GM18858 (cell line): ENCODE data around the gene CENPO.
"Not testable (repeated sequence)": the region's sequence is repeated elsewhere in the genome, so short reads cannot be mapped to it uniquely, and the experiment has no call there.

Experiments used
- ATAC-seq: cut with Tn5 transposase; IDR thresholded peaks from one replicate; pipeline ENCODE4 v1.9.1; 2021; ENCODE audit not compliant: unreplicated experiment

CENPO gene

DNA sequence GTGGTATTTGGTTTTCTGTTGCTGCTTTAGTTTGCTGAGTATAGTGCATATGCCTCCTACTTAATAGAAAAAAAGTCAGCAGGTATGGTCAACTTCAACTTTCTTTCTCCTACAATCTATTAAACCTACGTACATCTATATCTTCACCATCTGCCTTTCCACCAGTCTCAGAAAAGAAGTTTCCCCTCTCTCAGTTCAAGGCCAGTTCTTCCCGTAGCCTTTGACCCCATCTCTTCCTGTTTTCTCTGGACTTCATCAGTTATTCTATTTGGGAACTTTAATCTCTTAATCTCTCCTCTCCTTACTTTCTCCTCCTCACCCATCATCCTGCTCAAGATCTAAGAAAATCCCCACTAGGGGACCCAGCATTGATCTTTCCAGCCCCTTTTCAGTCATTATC, 5.7 kb upstream of the CENPO start:
- no peak for ATAC-seq

DNA sequence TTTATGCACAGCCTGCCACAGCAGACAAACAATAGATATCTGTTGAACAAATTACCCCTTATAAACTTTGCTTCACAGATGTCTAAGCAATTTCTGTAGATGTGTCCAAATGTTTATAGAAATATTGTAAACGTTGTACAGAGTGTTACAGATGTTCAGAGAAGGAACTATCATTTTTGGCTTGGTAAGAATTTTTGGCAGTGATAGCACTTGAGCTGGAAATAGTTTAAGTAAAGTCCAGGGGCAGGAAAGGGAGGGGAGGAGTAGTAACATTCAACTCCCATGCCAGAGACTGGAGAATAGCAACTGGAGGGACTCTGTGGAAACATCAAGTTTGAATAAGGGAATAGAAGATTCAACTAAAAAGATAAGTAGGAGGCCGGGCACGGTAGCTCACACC, 4.4 kb upstream of the CENPO start:
- ATAC-seq = no peak

DNA sequence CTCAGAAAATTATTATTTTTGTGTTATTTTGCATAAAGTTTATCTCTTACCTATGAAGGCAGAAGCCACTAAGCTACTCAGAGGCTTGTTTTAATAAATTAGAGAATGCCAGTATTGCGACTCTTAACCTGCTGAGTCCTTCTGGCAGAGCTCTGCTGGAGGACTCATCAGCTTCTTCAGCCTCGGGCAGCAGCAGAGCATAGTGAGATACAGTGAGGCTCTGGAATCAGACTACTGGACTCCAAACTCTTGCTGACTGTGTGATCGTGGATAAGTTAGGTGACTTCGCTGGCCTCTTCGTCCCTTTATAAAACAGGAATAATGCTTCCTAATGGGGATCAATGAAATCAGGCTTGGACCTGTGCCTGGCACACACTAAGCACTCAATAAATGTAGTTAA, 1.8 kb upstream of the CENPO start:
- no peak for ATAC-seq

DNA sequence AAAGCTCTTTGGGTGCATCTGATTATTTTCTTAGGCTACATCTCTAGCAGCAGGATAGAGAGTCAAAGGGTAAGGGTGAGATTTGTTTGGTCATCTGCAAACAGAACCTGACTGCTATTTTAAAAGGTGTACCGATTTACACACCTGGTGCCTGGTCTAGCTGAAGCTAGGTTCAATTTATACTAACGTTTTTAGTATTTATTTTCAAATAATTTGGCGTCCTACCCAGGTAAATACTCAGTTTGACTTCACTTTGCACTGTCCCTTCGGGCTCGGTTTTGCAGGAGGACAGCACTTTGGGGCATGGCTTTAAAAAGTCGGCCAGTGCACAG, 717 bp upstream of the CENPO start:
- no peak for ATAC-seq

DNA sequence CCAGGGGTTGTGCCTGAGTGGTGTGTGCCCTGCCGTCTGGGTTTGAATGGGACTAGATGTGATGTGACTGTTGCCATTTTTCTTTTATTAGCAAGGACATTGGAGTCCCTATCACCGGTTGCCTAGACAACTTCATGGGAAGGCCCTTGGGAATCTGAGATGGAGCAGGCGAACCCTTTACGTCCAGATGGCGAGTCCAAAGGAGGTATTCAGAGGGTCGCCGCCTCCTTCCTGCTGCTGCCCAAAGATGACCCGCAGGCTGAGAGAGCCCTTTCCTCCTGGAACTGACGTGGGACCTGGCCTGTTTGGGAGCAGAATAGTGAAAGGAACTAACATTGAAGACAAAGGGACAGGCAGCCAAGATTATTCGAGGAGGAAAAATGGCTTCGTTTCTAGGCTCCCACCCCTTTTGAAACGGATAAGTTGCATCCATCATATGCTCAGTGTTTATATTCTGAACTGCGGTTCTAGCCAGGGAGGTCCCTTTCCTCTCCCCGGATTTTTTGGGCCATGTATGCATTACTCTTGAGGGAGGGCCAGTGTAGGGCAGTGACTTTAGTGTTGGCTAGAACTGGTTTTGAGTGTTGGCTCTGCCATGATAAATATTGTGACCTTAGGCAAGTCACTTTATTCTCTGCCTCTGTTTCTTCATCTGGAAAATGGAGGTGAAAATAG, 673 bp downstream of the CENPO start:
- no peak for ATAC-seq

DNA sequence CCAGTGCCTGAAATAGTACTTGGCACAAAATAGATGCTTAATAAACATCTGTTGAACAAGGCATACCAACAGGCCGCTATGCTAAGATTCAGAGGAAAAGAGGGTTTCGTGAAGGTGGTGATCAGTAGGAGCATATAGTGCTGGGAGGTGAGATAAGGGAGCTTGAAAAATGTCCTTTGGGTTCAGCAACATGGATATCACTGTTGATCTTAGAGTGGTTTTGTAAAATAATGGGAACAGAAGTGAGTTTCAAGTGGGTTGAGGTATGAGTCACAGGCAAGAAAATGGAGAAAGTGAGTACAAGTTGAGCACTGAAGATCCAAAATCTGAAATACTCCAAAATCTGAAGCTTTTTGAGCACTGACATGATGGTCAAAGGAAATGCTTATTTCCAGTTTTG, 4.4 kb downstream of the CENPO start:
- ATAC-seq = no peak

DNA sequence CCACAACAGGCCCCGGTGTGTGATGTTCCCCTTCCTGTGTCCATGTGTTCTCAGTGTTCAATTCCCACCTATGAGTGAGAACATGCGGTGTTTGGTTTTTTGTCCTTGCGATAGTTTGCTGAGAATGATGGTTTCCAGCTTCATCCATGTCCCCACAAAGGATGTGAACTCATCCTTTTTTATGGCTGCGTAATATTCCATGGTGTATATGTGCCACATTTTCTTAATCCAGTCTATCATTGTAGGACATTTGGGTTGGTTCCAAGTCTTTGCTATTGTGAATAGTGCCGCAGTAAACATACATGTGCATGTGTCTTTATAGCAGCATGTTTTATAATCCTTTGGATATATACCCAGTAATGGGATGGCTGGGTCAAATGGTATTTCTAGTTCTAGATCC, 7.3 kb downstream of the CENPO start:
- ATAC-seq = not testable (repeated sequence)

DNA sequence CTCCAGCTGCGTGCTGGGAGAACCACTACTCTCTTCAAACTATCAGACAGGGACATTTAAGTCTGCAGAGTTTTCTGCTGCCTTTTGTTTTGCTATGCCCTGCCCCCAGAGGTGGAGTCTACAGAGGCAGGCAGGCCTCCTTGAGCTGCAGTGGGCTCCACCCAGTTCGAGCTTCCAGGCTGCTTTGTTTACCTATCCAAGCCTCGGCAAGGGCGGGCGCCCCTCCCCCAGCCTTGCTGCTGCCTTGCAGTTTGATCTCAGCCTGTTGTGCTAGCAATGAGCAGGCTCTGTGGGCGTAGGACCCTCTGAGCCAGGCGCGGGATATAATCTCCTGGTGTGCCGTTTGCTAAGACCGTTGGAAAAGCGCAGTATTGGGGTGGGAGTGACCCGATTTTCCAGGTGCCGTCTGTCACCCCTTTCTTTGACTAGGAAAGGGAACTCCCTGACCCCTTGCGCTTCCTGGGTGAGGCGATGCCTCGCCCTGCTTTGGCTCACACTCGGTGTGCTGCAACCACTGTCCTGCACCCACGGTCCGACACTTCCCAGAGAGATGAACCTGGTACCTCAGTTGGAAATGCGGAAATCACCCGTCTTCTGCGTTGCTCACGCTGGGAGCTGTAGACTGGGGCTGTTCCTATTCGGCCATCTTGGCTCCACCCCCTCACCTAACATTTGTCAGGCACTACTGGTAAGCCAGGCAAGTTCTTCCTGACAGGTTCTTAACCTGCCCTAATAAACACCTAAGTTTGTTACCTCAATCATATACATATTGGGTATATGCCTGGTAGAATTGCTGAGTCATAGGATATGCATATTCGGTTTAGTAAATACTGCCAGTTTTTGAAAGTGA, 12.8 kb downstream of the CENPO start:
- ATAC-seq = not testable (repeated sequence)

DNA sequence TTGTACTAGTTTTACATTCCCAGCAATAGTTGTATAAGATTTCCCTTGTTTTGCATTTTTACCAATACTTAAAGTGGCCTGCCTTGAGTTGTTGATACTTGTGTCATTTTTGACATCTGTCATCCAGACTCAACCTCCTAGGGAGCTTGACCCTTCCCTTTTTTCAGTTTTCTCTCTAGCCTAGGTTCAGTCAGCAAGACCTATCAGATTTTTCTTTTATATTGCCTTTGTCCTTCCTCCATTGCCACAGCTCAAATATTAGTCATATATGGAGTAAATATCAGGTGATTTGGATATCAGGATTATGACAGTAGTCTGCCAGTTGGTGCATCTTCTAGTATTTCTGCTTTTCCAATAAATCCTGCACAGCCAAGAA, 13.4 kb downstream of the CENPO start:
- no peak for ATAC-seq

DNA sequence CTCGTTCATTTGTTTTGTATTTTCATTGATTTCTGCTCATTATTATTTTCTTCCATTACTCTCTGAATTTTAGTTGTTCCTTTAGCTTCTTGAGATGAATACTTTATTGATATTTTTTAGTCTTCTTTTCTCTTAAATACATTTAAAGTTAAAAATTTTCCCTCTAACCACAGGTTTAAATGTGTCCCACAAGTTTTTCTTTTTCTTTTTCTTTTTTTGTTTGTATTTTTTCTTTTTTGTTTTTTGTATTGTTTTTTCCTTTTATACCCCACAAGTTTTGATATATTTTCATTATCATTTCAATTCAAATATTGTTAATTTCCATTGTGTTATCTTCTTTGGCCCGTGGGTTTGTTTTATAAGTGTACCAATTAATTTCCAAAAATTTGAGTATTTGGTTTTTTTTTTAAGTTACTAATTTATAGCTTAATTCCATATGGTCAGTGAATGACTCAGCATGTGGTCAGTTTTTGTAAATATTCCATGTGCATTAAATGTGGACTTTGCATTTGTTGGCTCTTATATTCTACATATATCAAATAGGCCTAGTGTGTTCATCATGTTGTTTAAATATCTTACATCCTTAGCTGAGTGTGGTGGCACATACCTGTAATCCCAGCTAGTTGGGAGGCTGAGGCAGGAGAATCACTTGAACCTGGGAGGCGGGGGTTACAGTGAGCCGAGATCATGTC, 16.2 kb downstream of the CENPO start:
- no peak for ATAC-seq

DNA sequence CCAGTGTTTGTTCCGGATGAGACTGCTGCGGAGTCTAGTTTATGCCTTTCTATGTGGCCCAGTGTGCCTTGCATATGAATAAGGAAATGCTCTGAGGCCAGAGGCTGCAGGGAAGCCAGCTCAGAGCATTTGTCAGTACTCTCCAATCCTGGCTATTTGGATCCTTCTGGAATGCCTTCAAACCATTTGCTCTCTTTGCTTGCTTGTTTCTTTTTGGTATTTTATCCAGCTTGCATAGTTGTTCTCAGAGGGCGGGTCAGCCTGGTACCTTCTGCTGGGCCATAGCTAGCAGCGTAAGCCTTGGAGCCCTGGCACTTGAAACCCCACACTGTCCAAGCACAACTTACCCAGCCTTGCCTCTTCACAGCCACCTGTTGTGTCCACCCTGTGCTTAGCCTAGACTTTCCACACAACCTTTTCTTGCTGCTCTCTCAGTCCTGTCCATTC, 20.5 kb downstream of the CENPO start:
- ATAC-seq = no peak

DNA sequence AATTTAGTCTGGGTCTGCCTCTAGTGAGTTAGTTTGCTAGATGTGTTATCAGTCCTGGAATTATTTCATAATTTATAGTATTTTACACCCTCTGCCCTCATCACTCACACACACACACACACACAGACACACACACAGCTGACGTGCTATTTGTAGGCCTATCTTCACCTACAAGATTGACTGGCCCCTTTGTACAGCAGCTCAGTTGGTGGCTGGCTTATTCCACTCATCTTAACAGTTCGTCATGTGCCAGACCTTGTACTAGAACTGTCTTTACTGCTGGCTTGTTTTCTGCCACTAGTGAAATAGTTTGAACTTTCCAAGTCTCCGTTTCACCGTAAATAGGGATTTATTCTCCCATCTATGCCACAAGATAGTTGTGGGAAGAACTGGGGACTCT, 21.3 kb downstream of the CENPO start:
- no peak for ATAC-seq

DNA sequence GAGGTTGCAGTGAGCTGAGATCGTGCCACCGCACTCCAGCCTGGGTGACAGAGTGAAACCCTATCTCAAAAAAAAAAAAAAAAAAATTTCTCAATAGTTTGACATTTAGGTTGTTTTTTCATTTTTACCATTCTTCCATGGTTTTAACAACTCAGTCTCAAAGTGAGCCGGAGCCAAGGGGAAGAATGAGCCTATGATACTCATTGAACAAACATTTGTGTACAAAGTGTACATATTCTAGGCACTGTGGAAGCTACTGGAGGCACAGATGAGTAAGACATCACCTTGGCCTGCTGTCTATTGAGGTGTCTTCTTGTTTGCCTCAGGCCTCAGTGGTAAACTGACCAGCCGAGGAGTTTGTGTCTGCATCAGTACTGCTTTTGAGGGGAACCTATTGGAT, 21.9 kb downstream of the CENPO start:
- no peak for ATAC-seq

DNA sequence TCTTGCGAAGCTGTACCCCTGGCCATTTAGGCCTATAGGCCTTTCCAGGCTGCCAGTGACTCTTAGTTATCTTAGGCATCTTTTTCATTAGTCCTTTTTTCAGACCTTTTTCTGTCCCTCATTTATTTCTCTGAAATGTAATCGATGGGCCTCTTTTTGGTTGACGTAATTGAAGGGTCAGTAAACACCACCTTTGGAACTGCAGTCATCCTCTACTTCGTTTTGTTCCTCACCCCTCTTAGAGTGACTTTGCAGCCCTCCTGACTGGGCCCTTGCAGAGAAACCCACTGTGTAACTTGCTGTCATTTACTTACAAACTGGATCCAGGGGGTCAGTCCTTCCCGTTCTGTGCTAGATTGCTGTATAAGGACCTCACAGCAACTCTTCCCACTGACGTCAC, 23.2 kb downstream of the CENPO start:
- no peak for ATAC-seq

DNA sequence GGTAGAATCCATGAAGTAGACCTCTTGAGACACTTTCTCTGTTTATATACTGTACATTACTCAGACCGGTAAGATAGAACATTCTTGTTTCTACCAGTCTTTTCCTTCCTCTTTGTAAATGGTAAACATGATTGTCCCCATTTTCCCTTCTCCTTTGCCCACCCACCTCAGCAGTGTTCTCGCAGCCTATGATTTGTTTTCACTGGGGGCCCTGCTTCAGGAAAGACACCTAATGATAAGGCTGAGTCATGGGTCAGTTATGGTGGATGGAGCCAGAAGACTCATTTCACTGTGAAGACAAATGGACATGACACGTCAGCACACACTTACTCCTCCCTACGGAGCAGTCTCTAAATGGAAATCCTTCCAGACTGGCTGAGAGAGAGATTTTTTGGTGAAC, 23.7 kb downstream of the CENPO start:
- no peak for ATAC-seq

DNA sequence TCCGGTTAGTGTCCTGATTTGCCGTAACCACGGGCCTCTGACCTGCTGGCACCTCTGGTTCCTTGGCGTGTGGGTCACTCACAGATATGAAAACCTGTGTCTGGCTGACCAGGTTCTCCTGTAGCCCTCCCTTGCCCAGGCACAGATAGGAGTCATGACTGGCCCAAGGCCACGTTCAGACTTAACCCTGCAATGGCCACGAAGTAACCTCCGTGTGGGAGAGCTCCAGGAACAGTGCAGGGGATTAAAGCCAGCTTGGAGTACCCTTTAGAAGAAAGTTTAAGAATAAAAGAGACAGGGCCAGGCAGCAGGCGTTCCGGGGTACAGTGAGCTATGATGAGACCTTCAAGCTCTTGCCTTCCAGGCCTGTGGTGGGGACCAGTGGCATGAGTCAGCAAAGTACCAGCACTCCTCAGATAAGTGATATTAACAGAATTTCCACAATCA, 25.5 kb downstream of the CENPO start:
- ATAC-seq = no peak

DNA sequence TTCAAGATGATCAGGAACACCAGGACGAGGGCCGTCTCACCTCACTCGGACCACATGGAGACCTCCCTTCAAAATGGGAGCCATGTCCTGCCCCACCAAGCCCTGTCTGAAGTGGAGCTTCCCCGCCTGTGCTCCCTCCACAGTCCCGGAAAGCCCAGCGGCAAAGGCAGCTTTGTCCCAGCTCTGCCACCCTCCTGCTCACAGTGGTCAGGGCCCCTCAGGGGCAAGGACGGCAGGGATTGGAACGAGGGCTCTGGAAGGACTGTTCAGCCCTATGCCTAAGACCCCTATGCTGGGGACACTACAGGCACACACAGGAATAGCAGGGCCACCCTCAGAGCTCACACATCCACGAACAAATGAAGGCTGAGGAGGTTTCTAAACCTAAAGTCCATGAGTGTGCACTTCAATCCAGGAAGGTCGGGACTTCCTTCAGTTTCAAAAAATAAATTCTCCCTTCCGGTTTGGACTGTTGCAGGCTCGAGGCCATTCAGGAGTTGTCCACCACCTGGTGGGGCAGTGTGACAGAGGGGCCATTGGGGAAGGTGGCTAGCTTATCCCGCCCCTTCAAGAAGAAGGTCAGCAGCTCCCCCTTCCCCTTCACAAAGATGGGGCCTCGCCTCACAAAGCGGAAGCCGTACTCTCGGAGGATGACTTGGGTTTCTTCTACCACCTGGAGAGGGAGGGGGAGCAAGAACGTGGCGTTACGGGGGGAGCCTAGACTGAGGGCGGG, 26.4 kb downstream of the CENPO start:
- no peak for ATAC-seq

DNA sequence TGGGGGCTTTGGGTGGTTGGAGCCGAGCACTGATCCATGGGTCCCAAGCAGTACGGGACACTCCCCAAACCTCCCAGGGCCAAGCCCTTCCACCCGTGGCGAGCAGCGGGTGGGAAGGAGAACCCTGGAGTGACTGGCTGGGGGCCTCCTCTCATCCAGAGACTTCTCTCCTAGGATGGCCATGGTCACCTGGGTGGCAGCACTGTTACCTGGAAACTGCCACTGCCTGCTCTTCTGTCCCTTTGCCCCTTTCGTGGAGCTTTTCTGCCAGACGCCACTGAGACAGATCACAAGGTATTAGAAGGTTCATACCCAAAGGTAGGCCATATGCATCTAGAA, 26.9 kb downstream of the CENPO start:
- no peak for ATAC-seq

DNA sequence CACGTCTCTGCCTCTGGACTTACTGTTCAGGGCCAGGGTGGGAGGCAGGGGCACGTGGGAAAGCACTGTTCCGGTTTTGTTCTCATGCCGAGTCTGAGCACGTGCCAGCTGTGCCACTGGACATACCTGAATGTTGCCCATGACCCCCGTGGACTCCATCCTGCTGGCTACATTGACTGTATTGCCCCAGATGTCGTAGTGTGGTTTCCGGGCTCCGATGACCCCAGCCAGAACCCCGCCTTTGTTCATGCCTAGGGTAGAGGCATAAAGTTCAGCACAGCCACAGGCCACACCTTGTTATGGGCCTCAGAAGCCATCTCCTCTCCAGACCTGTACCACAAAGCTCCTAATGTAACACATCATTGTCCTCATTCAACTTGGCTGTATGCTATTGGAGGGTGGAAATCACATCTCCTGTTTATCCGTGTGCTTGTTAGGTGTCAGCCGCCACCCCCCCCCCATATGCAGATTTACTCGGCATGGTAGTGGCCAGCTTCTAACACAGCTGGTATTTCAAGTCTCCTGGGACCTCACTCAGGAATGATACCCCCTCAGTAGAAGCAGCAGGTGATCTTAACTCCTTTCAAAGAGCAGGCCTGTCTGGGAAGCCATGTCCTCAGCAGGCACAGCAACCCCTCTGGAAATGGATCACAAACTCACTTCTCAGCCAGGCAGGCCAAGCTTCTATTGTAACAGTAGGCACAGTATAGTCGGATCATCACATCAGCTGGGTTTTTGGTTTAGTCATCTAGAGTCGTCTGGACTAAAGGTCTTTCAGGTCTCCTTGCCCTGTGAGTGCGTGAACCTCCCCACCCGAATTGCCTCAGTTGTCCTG, 27.6 kb downstream of the CENPO start:
- ATAC-seq = no peak

DNA sequence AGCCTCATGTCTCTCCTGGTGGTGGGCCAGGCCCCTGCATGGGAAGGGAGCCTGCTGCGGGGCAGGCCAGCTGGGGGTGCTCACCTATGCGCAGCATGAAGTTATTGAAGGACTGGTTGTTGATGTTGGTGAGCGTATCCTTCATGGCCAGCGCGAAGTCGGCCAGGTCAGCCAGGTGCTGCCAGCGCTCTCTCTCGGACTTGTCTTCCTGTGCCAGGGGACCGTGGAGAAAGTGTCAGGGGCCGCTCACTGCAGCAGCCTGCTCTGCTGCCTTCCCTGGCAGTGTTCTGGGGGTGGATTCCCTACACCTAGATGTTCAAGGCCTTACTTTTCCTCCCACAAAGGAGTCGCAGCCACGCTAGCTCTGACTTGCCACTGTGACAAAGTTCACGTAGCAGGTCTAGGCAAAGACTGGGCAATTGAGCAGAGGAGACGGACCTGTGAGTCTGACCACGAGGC, 28.2 kb downstream of the CENPO start:
- ATAC-seq = no peak
